Mucosa of descending colon (tissue), 3 donors: Measurements from ENCODE around the gene DCHS2. TPM values are rescaled to one million over a fixed set of nuclear protein-coding genes. Genes with fewer than 3 reads are reported as not detected.

ENCODE experiments used
- ATAC-seq: fragments of 200-7000 bp; cut with Tn5 transposase; one replicate; pipeline ENCODE4 v1.9.1; 2020; ENCODE audit warnings: mild to moderate bottlenecking, moderate library complexity
- DNase-seq, 3 donors: peaks; one replicate each; pipeline ENCODE4 v3.0.0-alpha.2; 2020
- H3K36me3 ChIP-seq: fragments of 200-600 bp; one replicate; pipeline ENCODE4 v1.8.0; 2021; ENCODE audit warnings: low read depth, mild to moderate bottlenecking
- H3K4me1 ChIP-seq: fragments of 200-600 bp; one replicate; pipeline ENCODE4 v1.8.0; 2021; ENCODE audit warnings: low read depth, mild to moderate bottlenecking
- H3K4me3 ChIP-seq: fragments of 200-600 bp; one replicate; pipeline ENCODE4 v1.8.0; 2021; ENCODE audit warnings: mild to moderate bottlenecking
- H3K9me3 ChIP-seq: fragments of 200-600 bp; one replicate; pipeline ENCODE4 v1.8.0; 2021; ENCODE audit warnings: mild to moderate bottlenecking
- CTCF ChIP-seq: fragments of 200-600 bp; IDR thresholded peaks from one replicate; pipeline ENCODE4 v1.8.0; 2022; ENCODE audit warnings: antibody characterized with exemption, mild to moderate bottlenecking
- intact Hi-C, 2 donors: fragments of 100-400 bp; cut with DNase I in 1 of 2; cut with micrococcal nuclease in 1 of 2; formaldehyde crosslinking; loops; one replicate each; pipeline versions ENCODE4 v1.11.0 to v1.11.1; 2022; cut with DNase I, micrococcal nuclease
- total RNA-seq, 3 donors: library from RNA; stranded (reverse); fragmentation: NEBNext Ultra II Directional in 2 of 3; extraction: Animal tissue kit (Norgen Biotek cat#: 25700) in 2 of 3; gene quantifications; one replicate each; pipeline versions ENCODE4 v1.2.1 to v1.2.4, GENCODE V29; 2021 to 2023
- donor health status: DM: no; HTN: no; CAD: no; lungs with moderate emphysema.
- donor health status: DM: no; HTN: no; CAD: no.
- donor health status: DM: no; HTN: yes; CAD: no.

The DCHS2 gene
- total RNA-seq, 3 donors from 2014 or later = 0.58 to 9.6 (median 1.1) TPM

- H3K9me3 ChIP-seq = no peaks in the 10 kb centered on the region
- TF ChIP-seq CTCF = no peak
- H3K4me1 ChIP-seq = no peaks in the 10 kb centered on the region
- no peak for DNase-seq
- no peak for ATAC-seq
- H3K36me3 ChIP-seq = no peaks in the 10 kb centered on the region
- intact Hi-C loops = no loop called here
- H3K4me3 ChIP-seq = no peak overlapping the region
Observed at GRCh38 chr4:154389148-154389547, 102.5 kb downstream of the DCHS2 start.

GRCh38 chr4:154384012-154384411 is 107.6 kb downstream of the DCHS2 start:
- H3K4me1 ChIP-seq = no peaks in the 10 kb centered on the region
- H3K9me3 ChIP-seq = no peaks in the 10 kb centered on the region
- intact Hi-C loops = no loop called here
- DNase-seq = no peak
- TF ChIP-seq CTCF = no peak
- H3K4me3 ChIP-seq = no peak overlapping the region
- H3K36me3 ChIP-seq = no peaks in the 10 kb centered on the region
- ATAC-seq = no peak

- ATAC-seq (no peak), DNase-seq (no peak)
- intact Hi-C loops = no loop called here
- H3K4me1 ChIP-seq = no peaks in the 10 kb centered on the region
- H3K4me3 ChIP-seq = no peak overlapping the region
- H3K9me3 ChIP-seq = no peaks in the 10 kb centered on the region
- no peak for TF ChIP-seq CTCF
- no peaks in the 10 kb centered on the region for H3K36me3 ChIP-seq
Observed at GRCh38 chr4:154376486-154376885, 115.1 kb downstream of the DCHS2 start.

GRCh38 chr4:154368060-154368459 is 123.5 kb downstream of the DCHS2 start:
- intact Hi-C loops = no loop called here
- Histone ChIP-seq H3K9me3 (no peaks in the 10 kb centered on the region), H3K36me3 (no peaks in the 10 kb centered on the region), H3K4me3 (no peak overlapping the region), H3K4me1 (no peaks in the 10 kb centered on the region)
- DNase-seq (no peak), ATAC-seq (no peak)
- no peak for TF ChIP-seq CTCF

GRCh38 chr4:154367659-154368058 is 123.9 kb downstream of the DCHS2 start:
- H3K4me3 ChIP-seq = no peak overlapping the region
- ATAC-seq (no peak), DNase-seq (no peak)
- H3K36me3 ChIP-seq = no peaks in the 10 kb centered on the region
- H3K9me3 ChIP-seq = no peaks in the 10 kb centered on the region
- intact Hi-C loops = no loop called here
- H3K4me1 ChIP-seq = no peaks in the 10 kb centered on the region
- TF ChIP-seq CTCF = no peak

- no peak overlapping the region for H3K4me3 ChIP-seq
- H3K36me3 ChIP-seq = no peaks in the 10 kb centered on the region
- no peaks in the 10 kb centered on the region for H3K9me3 ChIP-seq
- no peak for TF ChIP-seq CTCF
- ATAC-seq = no peak
- intact Hi-C loops = no loop called here
- DNase-seq = no peak
- no peaks in the 10 kb centered on the region for H3K4me1 ChIP-seq
Observed at GRCh38 chr4:154366956-154367355, 124.6 kb downstream of the DCHS2 start.
